NCI-H2196 treated with DMSO at 0.1 percent for 48 hours (cell line): ENCODE measurements around the gene RCAN2.
"Not testable (repeated sequence)": the region's sequence is repeated elsewhere in the genome, so short reads cannot be mapped to it uniquely, and the experiment has no call there.

Experiments used
- DNase-seq: peaks from one replicate; lab custom pipeline; 2025; ENCODE audit not compliant: unreplicated experiment; lab: John Stamatoyannopoulos, UW

The RCAN2 gene

GRCh38 chr6:46338131-46338530 is 153.1 kb downstream of the RCAN2 start:
- no peak for DNase-seq

- DNase-seq = no peak
Measured at GRCh38 chr6:46334442-46334841, 156.8 kb downstream of the RCAN2 start.

DNA sequence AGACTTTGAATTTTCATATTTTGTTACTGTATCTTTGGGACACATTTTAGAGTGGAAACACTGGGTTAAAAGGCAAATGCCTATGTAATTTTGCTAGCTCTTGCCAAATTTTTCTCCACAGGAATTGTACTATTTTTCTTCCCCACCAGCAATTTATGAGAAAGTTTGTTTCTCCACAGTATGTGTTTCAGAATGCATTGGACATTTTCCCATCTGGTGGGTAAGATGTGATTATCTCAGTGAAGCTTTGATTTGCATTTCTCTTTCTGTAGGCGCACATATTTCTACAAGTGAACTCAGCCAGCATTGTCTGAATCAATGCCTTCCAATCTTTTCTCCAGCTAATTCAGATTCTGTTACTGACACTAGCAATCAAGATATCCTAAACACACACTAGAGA is 157.8 kb downstream of the RCAN2 start:
- no peak for DNase-seq

- DNase-seq = not testable (repeated sequence)
Measured at GRCh38 chr6:46332448-46332847, 158.8 kb downstream of the RCAN2 start.

DNA sequence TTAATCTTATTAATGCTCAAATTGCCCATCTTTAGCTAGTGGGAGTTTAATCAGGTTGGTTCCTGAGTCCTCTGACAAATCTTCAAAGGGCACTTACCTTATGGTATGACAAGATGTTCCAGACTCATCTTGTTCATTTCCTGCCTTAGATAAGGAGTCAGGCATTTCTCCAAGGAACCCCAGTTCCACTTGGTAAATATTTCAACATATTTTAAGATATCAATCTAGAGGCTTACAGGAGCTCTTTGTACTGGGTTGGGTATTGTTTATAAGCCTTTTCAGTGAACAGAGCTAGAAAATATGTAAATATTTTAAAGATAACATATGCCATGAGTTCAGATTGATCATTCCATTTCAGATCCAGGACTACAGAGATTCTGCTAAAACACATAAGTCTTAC is 159.8 kb downstream of the RCAN2 start:
- DNase-seq = no peak

GRCh38 chr6:46329568-46329967 is 161.7 kb downstream of the RCAN2 start:
- no peak for DNase-seq

DNA sequence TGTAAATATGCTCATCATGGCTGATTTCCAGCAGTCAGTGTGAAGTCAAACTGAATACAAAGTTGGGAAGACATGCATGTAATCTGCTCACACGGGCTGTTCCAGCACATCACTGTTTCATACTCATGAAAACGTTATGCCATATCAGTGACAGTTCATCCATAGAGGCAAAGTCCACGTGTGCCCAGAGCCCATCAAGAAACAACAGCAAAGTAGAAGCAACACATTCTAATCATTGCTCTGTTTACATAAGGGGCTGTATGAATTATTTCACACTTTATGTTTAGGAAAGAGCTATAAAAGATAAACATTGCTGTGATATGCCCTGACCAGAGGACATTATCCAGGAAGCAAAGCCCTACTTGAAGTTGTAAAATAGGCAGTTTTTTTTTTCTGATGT is 163.5 kb downstream of the RCAN2 start:
- DNase-seq = no peak

DNA sequence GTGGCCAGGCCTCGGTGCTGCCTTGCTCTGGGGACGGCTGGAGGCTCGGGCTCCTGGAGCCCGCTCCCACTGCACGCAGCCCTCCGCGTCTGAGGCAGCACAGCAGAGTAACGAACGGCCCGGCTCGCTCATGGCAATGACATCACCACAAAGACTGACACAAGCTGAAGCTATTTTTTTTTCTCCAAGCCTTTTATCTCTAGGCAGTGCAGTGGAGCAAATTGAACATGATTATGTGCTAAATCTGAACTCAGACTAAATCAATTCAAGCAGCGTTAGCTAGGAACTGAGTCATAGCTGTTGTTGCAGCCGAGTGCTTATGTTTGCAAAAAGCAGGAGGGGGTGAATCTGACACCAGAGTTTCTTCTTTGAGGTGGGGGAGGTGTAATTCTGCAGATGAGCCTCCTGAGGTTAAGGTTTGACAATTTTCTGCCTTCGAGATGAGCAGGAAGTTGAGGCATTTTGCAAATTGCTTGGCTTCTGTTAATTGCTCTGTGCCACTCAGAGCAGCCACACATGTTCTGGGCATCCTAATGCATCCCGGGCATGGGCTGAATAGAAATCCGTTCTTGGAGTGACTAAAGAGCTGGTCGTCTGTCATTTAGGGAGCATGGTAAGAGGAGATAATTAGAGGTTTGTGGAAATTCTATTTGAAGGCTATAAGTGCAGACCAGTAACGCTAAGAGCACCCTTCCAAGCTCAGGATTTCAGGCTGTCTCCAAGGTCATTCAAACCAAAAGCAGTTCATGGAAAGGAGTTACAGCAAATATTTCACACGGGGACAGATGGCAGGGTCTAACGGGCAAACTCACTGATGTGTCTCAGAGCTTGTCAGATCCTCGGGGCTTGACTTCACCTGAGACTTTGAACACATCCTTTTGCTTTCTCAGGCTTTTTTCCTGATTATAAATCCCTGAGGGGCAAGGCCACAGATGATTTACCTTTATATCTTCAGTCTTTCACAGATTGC is 165.4 kb downstream of the RCAN2 start:
- DNase-seq = no peak

- no peak for DNase-seq
Measured at GRCh38 chr6:46324706-46325105, 166.5 kb downstream of the RCAN2 start.

DNA sequence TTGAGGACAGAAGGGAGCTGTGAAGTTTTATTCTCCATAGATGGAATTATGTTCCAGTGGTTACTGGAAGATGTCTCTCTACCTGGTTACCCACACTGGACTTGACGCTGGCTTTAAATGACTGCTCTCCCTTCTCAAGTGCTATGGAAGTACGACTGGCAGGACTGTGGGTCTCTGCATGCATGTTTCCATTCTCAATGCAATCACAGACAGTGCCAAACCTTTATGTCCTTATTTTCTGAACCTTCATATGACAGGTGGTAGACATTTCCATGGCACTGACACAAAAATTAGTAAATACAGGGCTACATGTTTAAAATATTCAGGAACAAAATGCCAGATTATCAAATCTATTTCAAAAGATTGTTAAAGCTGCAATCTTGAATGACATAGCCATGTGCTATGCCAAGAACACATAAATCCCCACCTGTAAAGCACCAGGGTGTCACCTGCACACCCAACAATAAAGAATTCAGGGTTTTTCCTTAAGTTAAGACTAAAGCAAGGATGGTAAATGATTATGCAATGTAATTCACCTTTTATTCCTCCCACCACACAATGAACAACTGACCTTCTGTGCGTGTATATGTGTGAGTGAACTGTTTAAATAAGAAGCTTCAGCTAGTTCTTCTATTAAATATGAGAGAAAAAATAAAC is 167.2 kb downstream of the RCAN2 start:
- DNase-seq = no peak

DNA sequence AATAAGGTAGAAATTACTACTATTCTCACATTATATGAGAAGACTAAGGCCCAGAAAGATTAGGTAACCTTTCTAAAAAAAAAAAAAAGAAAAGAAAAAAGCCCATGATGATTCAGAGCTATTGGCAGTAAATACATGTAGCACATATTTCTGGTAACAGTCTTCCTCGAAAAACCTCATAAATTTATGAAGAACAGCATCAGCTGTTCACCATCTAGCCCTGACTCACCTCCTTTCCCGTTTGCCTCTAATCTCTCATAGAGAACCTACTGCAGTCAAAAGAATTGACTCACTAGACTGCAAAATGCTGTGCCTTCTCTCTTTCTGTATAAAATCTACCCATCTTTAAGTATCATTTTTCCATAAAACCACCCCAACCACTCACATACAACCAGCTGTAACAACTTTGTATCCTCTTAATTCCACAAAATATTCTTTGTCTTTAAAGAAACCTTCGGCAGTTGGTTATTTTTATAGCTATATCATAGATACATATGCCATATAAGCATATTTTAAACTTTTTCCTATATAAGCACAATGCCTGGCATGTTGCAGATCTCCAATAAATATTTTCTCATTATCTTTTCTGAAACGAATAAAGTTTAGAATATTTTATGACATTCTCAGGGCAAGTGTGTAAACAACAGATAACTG is 167.8 kb downstream of the RCAN2 start:
- DNase-seq = no peak

- no peak for DNase-seq
Measured at GRCh38 chr6:46320505-46320904, 170.7 kb downstream of the RCAN2 start.

GRCh38 chr6:46315589-46315988 is 175.7 kb downstream of the RCAN2 start:
- no peak for DNase-seq

DNA sequence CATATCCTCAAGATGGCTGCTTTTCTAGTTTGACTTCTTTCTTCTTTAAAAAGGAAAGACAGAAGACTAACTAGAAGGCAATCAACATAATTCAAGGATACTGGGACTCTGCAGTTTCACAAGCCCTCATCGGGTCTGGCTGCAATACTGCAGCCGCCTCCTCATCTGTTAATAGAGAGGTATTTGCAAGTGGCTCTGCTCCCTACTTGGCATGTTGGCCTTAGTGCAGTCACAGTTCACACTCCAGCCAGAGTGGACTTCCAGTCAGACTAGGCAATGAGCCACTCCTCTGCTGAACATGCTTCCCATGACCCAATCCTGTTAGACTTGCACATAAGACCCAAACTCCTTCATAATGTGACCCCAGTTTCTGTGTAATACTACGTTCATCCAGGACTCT is 178.6 kb downstream of the RCAN2 start:
- DNase-seq = no peak

- DNase-seq = no peak
Measured at GRCh38 chr6:46310196-46310595, 181.1 kb downstream of the RCAN2 start.

GRCh38 chr6:46306431-46306830 is 184.8 kb downstream of the RCAN2 start:
- DNase-seq = no peak

DNA sequence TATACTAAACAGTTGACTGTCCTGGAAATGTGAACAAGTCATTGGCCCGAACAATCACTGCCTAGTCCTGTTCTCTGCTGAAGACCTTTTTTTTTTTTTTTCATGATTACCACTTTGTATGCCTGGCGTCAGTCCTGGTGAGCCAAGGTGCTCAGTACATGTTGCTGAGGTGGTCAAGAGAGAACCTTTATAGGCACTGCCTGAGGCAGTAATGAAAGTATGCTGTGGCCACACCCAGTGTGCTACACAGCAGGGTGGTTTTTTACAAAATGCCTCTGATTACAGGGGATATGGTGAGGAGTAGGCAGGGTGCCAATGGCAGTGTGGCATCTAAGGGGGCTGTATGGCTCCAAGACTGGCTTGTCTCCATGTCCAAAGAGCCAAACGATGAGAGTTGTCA is 185.4 kb downstream of the RCAN2 start:
- DNase-seq = no peak

DNA sequence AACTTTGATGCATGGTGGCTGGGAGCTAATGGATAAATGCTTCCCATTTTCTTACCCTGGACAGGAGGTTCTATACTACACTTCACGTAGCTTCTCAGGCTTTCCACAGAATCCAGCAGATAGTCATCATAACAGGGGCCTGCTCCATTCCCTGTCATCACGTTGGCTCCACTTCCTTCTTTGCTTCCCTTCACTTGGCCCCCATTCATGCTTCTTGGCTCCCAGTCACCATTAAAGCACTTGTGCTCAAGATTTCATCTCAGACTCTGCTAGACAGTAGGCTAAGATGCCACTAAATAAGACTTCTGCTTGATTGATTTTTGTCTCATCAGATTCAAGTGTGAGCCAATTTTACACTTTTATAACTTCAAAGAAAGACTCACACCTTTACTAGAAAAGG is 186.0 kb downstream of the RCAN2 start:
- no peak for DNase-seq

DNA sequence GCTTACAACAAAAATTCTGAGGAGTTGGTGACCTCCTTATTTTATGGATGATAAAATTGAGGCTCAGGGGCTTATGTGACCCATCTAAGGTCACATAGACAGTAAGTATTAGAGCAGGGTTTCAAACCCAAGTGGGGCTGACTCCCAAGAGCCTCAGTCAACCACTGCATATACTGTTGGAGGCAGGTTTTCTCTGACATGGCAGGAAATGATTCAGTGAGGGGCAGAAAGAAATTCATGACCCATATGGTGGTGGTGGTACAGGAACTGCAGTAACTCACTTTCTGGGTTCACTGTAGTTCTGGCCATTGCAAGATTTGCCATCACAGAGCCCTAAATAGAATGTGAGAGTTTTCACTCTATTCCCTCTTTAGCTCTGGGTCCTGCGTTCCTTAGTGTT is 188.4 kb downstream of the RCAN2 start:
- DNase-seq = no peak

DNA sequence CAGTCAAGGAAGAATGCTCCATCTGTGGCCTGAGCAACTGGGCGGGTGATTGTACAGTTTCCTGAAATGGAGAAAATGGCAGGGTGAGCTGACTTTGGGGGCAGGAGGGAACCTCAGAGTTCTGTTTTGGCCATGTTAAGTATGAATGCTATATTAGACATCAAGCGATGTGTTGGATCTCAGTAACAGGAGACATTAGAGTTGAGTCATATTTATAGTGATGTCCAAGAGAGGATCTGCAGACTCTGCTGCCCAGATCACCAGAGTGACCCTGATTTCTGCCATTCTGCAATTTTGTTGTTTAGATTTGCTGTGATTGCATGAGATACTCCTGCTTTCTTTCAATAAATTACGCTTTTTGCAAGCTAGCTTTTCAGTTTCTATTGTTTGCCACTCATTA is 189.1 kb downstream of the RCAN2 start:
- no peak for DNase-seq

- no peak for DNase-seq
Measured at GRCh38 chr6:46299253-46299652, 192.0 kb downstream of the RCAN2 start.

GRCh38 chr6:46296586-46296985 is 194.7 kb downstream of the RCAN2 start:
- no peak for DNase-seq
